Uterus (tissue), 4 donors: ENCODE results near the gene LRR1. TPM values are rescaled to one million over a fixed set of nuclear protein-coding genes. Genes with fewer than 3 reads are reported as not detected.

Source experiments
- DNase-seq, 2 donors: peaks; one replicate each; pipeline ENCODE4 v3.0.0-alpha.2; 2019 to 2020
- H3K27ac ChIP-seq, 2 donors: fragments of 200-600 bp; sonication (generic); 1 replicate in 1 of 2; 2 replicates in 1 of 2; pipeline ENCODE4 v1.5.1; 2016 to 2018
- H3K27me3 ChIP-seq, 2 donors: fragments of 200-600 bp; sonication (generic); one replicate each; pipeline ENCODE4 v1.5.1; 2018 to 2019; ENCODE audit warnings: control low read depth in 1 of 2
- H3K36me3 ChIP-seq, 2 donors: fragments of 200-600 bp; sonication (generic); one replicate each; pipeline ENCODE4 v1.5.1; 2019; ENCODE audit warnings: control low read depth in 1 of 2
- H3K4me1 ChIP-seq, 2 donors: fragments of 200-600 bp; sonication (generic); one replicate each; pipeline ENCODE4 v1.5.1; 2018 to 2019; ENCODE audit warnings: control low read depth in 1 of 2
- H3K4me3 ChIP-seq, 2 donors: fragments of 200-600 bp; sonication (generic); 1 replicate in 1 of 2; 2 replicates in 1 of 2; pipeline ENCODE4 v1.5.1; 2018 to 2019; ENCODE audit warnings: mild to moderate bottlenecking in 1 of 2
- H3K9me3 ChIP-seq, 2 donors: fragments of 200-600 bp; sonication (generic); one replicate each; pipeline ENCODE4 v1.5.1; 2019; ENCODE audit warnings: control low read depth in 1 of 2
- POLR2A ChIP-seq, 2 donors: fragments of 450-650 bp; IDR thresholded peaks; one replicate each; pipeline ENCODE4 v1.6.1; 2016; ENCODE audit warnings: antibody characterized with exemption in 2 of 2, mild to moderate bottlenecking in 1 of 2, moderate library complexity in 1 of 2
- intact Hi-C: fragments of 100-400 bp; cut with DNase I; formaldehyde crosslinking; loops from one replicate; pipeline ENCODE4 v1.15.1; 2023; ENCODE audit warnings: low total_unique reads
- total RNA-seq, 4 donors: library from RNA; depleted of rRNA in 3 of 4; stranded (reverse); fragments of >200 nt in 3 of 4; gene quantifications; one replicate each; pipeline versions ENCODE4 v1.1.0 to v1.2.4, GENCODE V29; 2014 to 2023
- TF ChIP-seq, protein P1 (sequence below), 4 experiments: fragments of 200-600 bp in 2 of 4; fragments of 450-650 bp in 2 of 4; sonication (generic) in 2 of 4; IDR thresholded peaks; one replicate each; pipeline ENCODE4 v1.5.1; 2016 to 2019; ENCODE audit warnings: antibody characterized with exemption in 4 of 4, mild to moderate bottlenecking in 2 of 4, moderate library complexity in 1 of 4
- donor health status: DM: yes; HTN: yes; CAD: no.

The LRR1 gene
- total RNA-seq, 4 donors from 2014 or later: 1.8 to 16.2 (median 6.8) TPM

- TF ChIP-seq, protein P1, sequence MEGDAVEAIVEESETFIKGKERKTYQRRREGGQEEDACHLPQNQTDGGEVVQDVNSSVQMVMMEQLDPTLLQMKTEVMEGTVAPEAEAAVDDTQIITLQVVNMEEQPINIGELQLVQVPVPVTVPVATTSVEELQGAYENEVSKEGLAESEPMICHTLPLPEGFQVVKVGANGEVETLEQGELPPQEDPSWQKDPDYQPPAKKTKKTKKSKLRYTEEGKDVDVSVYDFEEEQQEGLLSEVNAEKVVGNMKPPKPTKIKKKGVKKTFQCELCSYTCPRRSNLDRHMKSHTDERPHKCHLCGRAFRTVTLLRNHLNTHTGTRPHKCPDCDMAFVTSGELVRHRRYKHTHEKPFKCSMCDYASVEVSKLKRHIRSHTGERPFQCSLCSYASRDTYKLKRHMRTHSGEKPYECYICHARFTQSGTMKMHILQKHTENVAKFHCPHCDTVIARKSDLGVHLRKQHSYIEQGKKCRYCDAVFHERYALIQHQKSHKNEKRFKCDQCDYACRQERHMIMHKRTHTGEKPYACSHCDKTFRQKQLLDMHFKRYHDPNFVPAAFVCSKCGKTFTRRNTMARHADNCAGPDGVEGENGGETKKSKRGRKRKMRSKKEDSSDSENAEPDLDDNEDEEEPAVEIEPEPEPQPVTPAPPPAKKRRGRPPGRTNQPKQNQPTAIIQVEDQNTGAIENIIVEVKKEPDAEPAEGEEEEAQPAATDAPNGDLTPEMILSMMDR (IDR thresholded peaks at IDR 0.05): no peak
- no peak for TF ChIP-seq POLR2A (IDR thresholded peaks at IDR 0.05)
- intact Hi-C loops: loop anchor here (5.0 kb wide), 1 partner anchor 153 kb away; no protein-coding TSS in a partner anchor
These were observed 36.0 kb downstream of the LRR1 start, which contains the start of gene DNAAF2 for GRCh38 chr14:49634547-49635334. DNAAF2 (minus strand) TSS chr14:49635244; CDS start chr14:49635149, 95 bp downstream.

DNA sequence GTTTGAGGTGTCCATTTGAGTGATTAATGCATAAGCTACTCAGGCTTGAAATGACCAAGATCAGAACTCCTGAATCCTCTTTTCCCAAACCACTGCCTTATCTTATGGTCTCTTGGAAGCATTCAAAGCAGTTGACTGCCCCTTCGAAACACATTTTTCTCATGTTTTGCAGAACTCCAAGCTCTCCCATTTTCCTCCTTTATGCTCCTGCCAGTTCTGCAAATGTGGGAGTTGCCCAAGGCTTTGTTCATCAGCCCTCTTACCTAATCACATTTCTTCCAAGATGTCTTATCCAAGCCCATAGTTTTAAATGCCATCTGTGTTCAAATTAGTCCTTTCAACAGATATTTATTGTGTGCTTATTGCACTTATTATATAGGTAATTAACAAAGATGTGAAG, 38.1 kb downstream of the LRR1 start:
- Histone ChIP-seq H3K4me3 (no peak overlapping the region), H3K27me3 (no peaks in the 10 kb centered on the region), H3K9me3 (no peaks in the 10 kb centered on the region), H3K27ac (no peak overlapping the region), H3K4me1 (peaks cover 0 to 6% of the 10 kb centered on the region in 2 donors), H3K36me3 (no peaks in the 10 kb centered on the region)
- intact Hi-C loops: loop anchor here (5.0 kb wide), 1 partner anchor 150 kb away; no protein-coding TSS in a partner anchor
- no peak for DNase-seq
- TF ChIP-seq, protein P1 (IDR thresholded peaks at IDR 0.05): no peak
- no peak for TF ChIP-seq POLR2A (IDR thresholded peaks at IDR 0.05)

More at GRCh38 chr14:49634547-49635334, 36.0 kb downstream of the LRR1 start, which contains the start of gene DNAAF2:
- Histone ChIP-seq H3K27me3 (no peaks in the 10 kb centered on the region), H3K9me3 (no peaks in the 10 kb centered on the region), H3K4me3 (peak within 1 kb of the TSS; percentile 85 to 95), H3K27ac (peak within 1 kb of the TSS; percentile 95 to 97), H3K4me1 (peaks cover 0 to 6% of the 10 kb centered on the region in 2 donors), H3K36me3 (no peaks in the 10 kb centered on the region)
- DNase-seq: peak; percentile 51 to 64

DNA sequence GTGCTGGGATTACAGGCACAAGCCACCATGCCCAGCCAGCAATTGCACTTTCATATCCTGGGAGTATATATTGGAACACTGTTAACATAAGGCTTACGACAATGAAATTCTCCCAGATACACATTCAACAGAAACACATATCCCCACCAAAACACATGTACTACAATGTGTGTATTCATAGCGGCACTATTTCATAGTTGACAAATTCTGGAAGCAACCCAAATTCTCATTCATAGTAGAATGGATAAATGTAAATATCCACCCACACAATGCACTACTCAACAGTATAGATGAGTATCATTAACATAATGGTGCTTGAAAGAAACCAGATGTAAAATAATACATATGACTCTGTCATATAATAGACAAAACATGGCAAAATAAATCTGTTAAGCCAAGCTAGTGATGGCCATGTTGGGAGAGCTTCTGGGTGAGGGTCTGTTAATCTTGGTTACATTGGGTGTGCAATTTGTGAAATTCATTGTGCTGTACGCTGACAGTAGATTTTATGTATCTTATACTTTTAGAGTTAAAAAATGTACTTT, 38.9 kb downstream of the LRR1 start:
- no peaks in the 10 kb centered on the region for H3K36me3 ChIP-seq
- no peak overlapping the region for H3K27ac ChIP-seq
- intact Hi-C loops: loop anchor here (5.0 kb wide), 1 partner anchor 150 kb away; no protein-coding TSS in a partner anchor
- H3K27me3 ChIP-seq: no peaks in the 10 kb centered on the region
- TF ChIP-seq, protein P1 (IDR thresholded peaks at IDR 0.05): no peak
- no peak for TF ChIP-seq POLR2A (IDR thresholded peaks at IDR 0.05)
- no peaks in the 10 kb centered on the region for H3K9me3 ChIP-seq
- no peak for DNase-seq
- peaks cover 0 to 6% of the 10 kb centered on the region in 2 donors for H3K4me1 ChIP-seq
- no peak overlapping the region for H3K4me3 ChIP-seq

GRCh38 chr14:49640540-49641417, 42.0 kb downstream of the LRR1 start:
- Histone ChIP-seq H3K36me3 (no peaks in the 10 kb centered on the region), H3K27me3 (no peaks in the 10 kb centered on the region), H3K9me3 (no peaks in the 10 kb centered on the region), H3K27ac (no peak overlapping the region), H3K4me1 (peaks cover 0 to 6% of the 10 kb centered on the region in 2 donors), H3K4me3 (no peak overlapping the region)
- intact Hi-C loops: no loop called here
- no peak for DNase-seq
- TF ChIP-seq POLR2A (IDR thresholded peaks at IDR 0.05): no peak
- TF ChIP-seq, protein P1 (IDR thresholded peaks at IDR 0.05): no peak
